T-cell (primary cell): ENCODE results near the gene ZCCHC8. TPM values are rescaled to one million over a fixed set of nuclear protein-coding genes. Genes with fewer than 3 reads are reported as not detected.
"Not testable (repeated sequence)": the region's sequence is repeated elsewhere in the genome, so short reads cannot be mapped to it uniquely, and the experiment has no call there.

Source experiments
- ATAC-seq, 4 experiments: fragments of 200-7000 bp in 3 of 4; fragments of 150-1000 bp in 1 of 4; cut with Tn5 transposase; replicated peaks in 1 of 4; 1 replicate in 3 of 4; 2 replicates in 1 of 4; pipeline ENCODE4 v1.10.0; 2021; ENCODE audit warnings: moderate library complexity in 3 of 4, mild to moderate bottlenecking in 2 of 4, moderate number of reproducible peaks in 1 of 4
- CTCF ChIA-PET, 2 donors: fragments of 300-600 bp; sonication (Branson Sonifier 250); formaldehyde crosslinking; loops; one replicate each; lab custom pipeline; 2022; ENCODE audit warnings: antibody characterized with exemption in 2 of 2; lab: Charles Lee
- POLR2A ChIA-PET, 2 donors: fragments of 300-600 bp; sonication (Branson Sonifier 250); formaldehyde crosslinking; loops; one replicate each; lab custom pipeline; 2022; ENCODE audit warnings: antibody characterized with exemption in 2 of 2; lab: Charles Lee
- DNase-seq, 35 experiments: peaks; one replicate each; pipeline versions ENCODE4 v3.0.0 to v3.0.0-alpha.2; 2013 to 2023
- H3K27ac ChIP-seq: one replicate; pipeline ENCODE4 v1.5.1; 2013; ENCODE audit warnings: low read length
- H3K27me3 ChIP-seq, 2 experiments: replicated peaks in 1 of 2; 1 replicate in 1 of 2; 2 replicates in 1 of 2; pipeline versions ENCODE4 v1.6.1 to v1.7.0; 2013; ENCODE audit warnings: low read length in 1 of 2, mixed read lengths in 1 of 2; ENCODE audit not compliant: control insufficient read depth in 2 of 2, insufficient read depth in 2 of 2; ENCODE audit errors: extremely low read depth in 1 of 2
- H3K36me3 ChIP-seq, 2 donors: 1 replicate in 1 of 2; 2 replicates in 1 of 2; pipeline versions ENCODE4 v1.6.1 to v1.7.0; 2013; ENCODE audit warnings: low read length in 1 of 2; ENCODE audit not compliant: control insufficient read depth in 2 of 2, insufficient read depth in 1 of 2; ENCODE audit errors: extremely low read depth in 1 of 2
- H3K4me1 ChIP-seq, 2 experiments: 1 replicate in 1 of 2; 2 replicates in 1 of 2; pipeline versions ENCODE4 v1.6.1 to v1.7.0; 2013; ENCODE audit warnings: low read length in 2 of 2, mixed read lengths in 1 of 2; ENCODE audit not compliant: insufficient read depth in 2 of 2, control insufficient read depth in 1 of 2; ENCODE audit errors: extremely low read depth in 1 of 2
- H3K4me3 ChIP-seq, 2 donors: 1 replicate in 1 of 2; 2 replicates in 1 of 2; pipeline versions ENCODE4 v1.5.1 to v1.7.0; 2013; ENCODE audit warnings: mild to moderate bottlenecking in 2 of 2, low read length in 1 of 2, moderate library complexity in 1 of 2; ENCODE audit not compliant: control insufficient read depth in 1 of 2; ENCODE audit errors: extremely low read depth in 1 of 2
- H3K9me3 ChIP-seq: 2 replicates; pipeline ENCODE4 v1.7.0; 2013
- H3K27ac Mint-ChIP-seq, 2 donors: one replicate each; pipeline ENCODE4 v1.8.0; 2020 to 2021; ENCODE audit warnings: mild to moderate bottlenecking in 2 of 2, mixed read lengths in 2 of 2
- H3K27me3 Mint-ChIP-seq, 2 donors: one replicate each; pipeline ENCODE4 v1.8.0; 2021 to 2022; ENCODE audit warnings: mixed read lengths in 2 of 2
- H3K36me3 Mint-ChIP-seq: one replicate; pipeline ENCODE4 v1.8.0; 2021; ENCODE audit warnings: mixed read lengths
- H3K4me1 Mint-ChIP-seq, 3 donors: one replicate each; pipeline ENCODE4 v1.8.0; 2020 to 2022; ENCODE audit warnings: mixed read lengths in 3 of 3, mild to moderate bottlenecking in 1 of 3
- H3K4me3 Mint-ChIP-seq, 3 donors: one replicate each; pipeline ENCODE4 v1.8.0; 2020 to 2022; ENCODE audit warnings: mild to moderate bottlenecking in 3 of 3, mixed read lengths in 3 of 3, moderate library complexity in 3 of 3
- H3K9me3 Mint-ChIP-seq, 3 donors: one replicate each; pipeline ENCODE4 v1.8.0; 2020 to 2022; ENCODE audit warnings: mixed read lengths in 3 of 3
- WGBS: methylation state at CpG from one replicate; pipeline ENCODE4 v1.1.5; 2013; ENCODE audit warnings: missing lambda C conversion rate; ENCODE audit not compliant: insufficient coverage; 5-methylcytosine and 5-hydroxymethylcytosine counted together
- total RNA-seq, 35 experiments: library from RNA in 6 of 35; stranded (reverse) in 6 of 35; fragments of 120-200 nt in 1 of 35; gene quantifications; one replicate each; pipeline versions ENCODE4 v1.2.1 to v1.2.4 and lab custom pipeline; 2013 to 2026

Gene ZCCHC8
- total RNA-seq, 5 donors from 2014 or later (not counting 1 experiment from before 2014, with no cell fraction given): 41.9 to 49.5 (median 45.3) TPM

DNA sequence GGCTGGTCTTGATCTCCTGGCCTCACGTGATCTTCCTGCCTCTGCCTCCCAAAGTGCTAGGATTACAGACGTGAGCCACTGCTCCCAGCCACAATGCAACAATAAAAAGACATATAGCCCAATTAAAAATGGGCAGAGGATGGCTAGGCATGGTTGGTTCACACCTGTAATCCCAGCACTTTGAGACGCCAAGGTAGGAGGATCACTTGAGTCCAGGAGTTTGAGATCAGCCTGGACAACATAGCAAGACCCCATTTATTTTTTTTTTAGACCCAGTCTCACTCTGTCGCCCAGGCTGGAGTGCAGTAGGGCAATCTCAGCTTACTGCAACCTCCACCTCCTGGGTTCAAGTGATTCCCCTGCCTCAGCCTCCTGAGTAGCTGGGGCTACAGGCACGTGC, 56.7 kb downstream of the ZCCHC8 start:
- H3K9me3 Mint-ChIP-seq, H3K4me1 ChIP-seq, H3K27ac Mint-ChIP-seq, POLR2A ChIA-PET, H3K27me3 Mint-ChIP-seq, H3K4me3 Mint-ChIP-seq, H3K36me3 ChIP-seq, H3K27ac ChIP-seq, CTCF ChIA-PET, DNase-seq, H3K4me3 ChIP-seq, H3K36me3 Mint-ChIP-seq, H3K9me3 ChIP-seq, H3K27me3 ChIP-seq, H3K4me1 Mint-ChIP-seq, ATAC-seq: not testable (repeated sequence)
- WGBS: no CpG with 5 or more reads among the region's 5 CpGs

DNA sequence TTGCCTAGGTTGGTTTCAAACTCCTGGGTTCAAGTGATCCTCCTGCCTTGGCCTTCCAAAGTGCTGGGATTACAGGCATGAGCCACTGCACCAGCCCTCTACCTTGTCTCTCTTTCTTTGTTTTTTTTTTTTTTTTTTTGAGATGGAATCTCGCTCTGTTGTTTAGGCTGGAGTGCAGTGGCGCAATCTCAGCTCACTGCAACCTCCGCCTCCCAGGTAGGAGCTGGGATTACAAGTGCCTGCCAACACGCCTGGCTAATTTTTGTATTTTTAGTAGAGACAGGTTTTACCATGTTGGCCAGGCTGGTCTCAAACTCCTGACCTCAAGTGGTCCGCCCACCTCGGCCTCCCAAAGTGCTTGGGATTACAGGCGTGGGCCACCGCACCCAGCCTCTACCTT, 61.9 kb downstream of the ZCCHC8 start:
- H3K27me3 Mint-ChIP-seq, H3K36me3 ChIP-seq, H3K9me3 ChIP-seq, H3K27me3 ChIP-seq, H3K4me1 Mint-ChIP-seq, H3K36me3 Mint-ChIP-seq, DNase-seq, H3K27ac ChIP-seq, ATAC-seq, H3K9me3 Mint-ChIP-seq, H3K4me1 ChIP-seq, POLR2A ChIA-PET, H3K4me3 ChIP-seq, H3K4me3 Mint-ChIP-seq, H3K27ac Mint-ChIP-seq: not testable (repeated sequence)
- CTCF ChIA-PET: interaction anchor here (0.5 to 0.9 kb wide), 4 partner anchors 56 to 642 kb away, joined by 3 to 8 read pairs (median 3); no protein-coding TSS in a partner anchor
- 87% methylated on average over 3 of the region's 8 CpGs for WGBS

DNA sequence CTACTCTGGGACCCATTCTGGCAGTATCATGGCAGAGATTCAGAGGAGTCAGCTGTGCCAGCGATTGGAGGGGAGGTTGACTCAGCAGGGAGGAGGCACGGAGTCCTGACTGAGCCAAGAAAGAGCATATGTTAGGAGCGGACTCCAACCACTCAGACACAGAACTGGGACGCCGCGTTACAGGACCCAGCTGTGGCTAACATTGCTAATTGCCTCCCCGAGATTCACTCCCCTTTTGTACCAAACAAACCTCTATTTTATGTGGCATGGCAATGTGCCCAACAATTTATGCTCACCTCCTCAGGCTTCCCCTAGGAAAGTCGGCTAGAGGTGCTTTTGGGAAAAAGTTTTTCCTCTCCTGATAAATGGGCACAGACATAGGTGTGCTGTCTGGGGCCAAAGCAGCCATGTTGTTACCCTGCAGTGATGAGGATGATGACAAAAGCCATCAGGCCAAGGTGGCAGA, 63.0 kb downstream of the ZCCHC8 start:
- H3K4me3 Mint-ChIP-seq: no peak overlapping the region
- DNase-seq: no peak
- Histone ChIP-seq H3K4me1 (no peaks in the 10 kb centered on the region), H3K27me3 (no peaks in the 10 kb centered on the region), H3K36me3 (no peaks in the 10 kb centered on the region), H3K27ac (no peak overlapping the region), H3K4me3 (no peak overlapping the region), H3K9me3 (no peaks in the 10 kb centered on the region)
- POLR2A ChIA-PET: interaction anchor here in 1 of 2 donors (0.6 kb wide), 1 partner anchor 34 kb away, joined by 4 read pairs; no protein-coding TSS in a partner anchor
- ATAC-seq: no peak
- H3K4me1 Mint-ChIP-seq: no peaks in the 10 kb centered on the region
- no peaks in the 10 kb centered on the region for H3K36me3 Mint-ChIP-seq
- CTCF ChIA-PET: interaction anchor here in 1 of 2 donors (0.6 kb wide), 2 partner anchors 32 to 50 kb away, joined by 3 read pairs; no protein-coding TSS in a partner anchor
- no peaks in the 10 kb centered on the region for H3K9me3 Mint-ChIP-seq
- H3K27ac Mint-ChIP-seq: no peak overlapping the region
- H3K27me3 Mint-ChIP-seq: no peaks in the 10 kb centered on the region
- 89% methylated on average over 3 of the region's 8 CpGs for WGBS

DNA sequence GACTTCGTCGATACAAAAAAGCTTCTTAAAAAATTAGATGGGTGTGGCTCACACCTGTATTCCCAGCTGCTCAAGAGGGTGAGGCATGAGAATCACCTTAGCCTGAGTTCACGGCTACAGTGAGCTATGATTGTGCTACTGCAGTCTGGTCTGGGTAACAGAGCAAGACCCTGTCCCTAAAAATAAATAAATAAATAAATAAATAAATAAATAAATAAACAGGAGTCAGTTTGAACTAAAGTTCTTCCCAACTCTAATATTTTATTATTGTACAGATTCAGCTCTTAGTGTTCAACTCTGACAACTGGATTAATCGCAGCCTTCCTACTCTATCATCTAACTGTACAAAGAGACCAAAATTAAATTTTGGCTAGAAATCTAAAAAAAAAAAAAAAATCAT, 65.5 kb downstream of the ZCCHC8 start:
- no peaks in the 10 kb centered on the region for H3K36me3 Mint-ChIP-seq
- Histone ChIP-seq H3K27me3 (no peaks in the 10 kb centered on the region), H3K4me3 (no peak overlapping the region), H3K36me3 (no peaks in the 10 kb centered on the region), H3K27ac (no peak overlapping the region), H3K9me3 (no peaks in the 10 kb centered on the region), H3K4me1 (no peaks in the 10 kb centered on the region)
- H3K27me3 Mint-ChIP-seq: no peaks in the 10 kb centered on the region
- no peaks in the 10 kb centered on the region for H3K4me1 Mint-ChIP-seq
- 100% methylated on average over 2 of the region's 4 CpGs for WGBS
- ChIA-PET CTCF (no interaction called here), POLR2A (interaction anchor here in 1 of 2 donors (0.7 kb wide), 1 partner anchor 15 kb away, joined by 10 read pairs; no protein-coding TSS in a partner anchor)
- H3K4me3 Mint-ChIP-seq: no peak overlapping the region
- ATAC-seq: no peak
- H3K27ac Mint-ChIP-seq: no peak overlapping the region
- DNase-seq: no peak
- no peaks in the 10 kb centered on the region for H3K9me3 Mint-ChIP-seq

DNA sequence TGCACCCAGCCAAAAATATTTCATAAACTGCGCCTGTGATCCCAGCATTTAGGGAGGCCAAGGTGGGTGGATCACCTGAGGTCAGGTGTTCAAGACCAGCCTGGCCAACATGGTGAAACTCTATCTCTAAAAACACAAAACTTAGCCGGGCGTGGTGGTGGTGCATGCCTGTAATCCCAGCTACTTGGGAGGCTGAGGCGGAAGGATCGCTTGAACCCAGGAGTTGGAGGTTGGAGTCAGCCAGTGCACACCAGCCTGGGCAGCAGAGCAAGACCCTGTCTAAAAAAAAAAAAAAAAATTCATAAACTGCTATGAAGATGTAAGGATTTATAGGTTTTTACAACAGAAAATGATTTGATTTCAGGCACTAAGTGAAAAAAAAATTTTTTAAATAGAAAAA, 71.7 kb downstream of the ZCCHC8 start:
- H3K9me3 ChIP-seq, H3K36me3 ChIP-seq, POLR2A ChIA-PET, ATAC-seq, H3K4me1 ChIP-seq, H3K27me3 ChIP-seq, H3K9me3 Mint-ChIP-seq, H3K4me1 Mint-ChIP-seq, DNase-seq, H3K36me3 Mint-ChIP-seq, H3K4me3 ChIP-seq, H3K4me3 Mint-ChIP-seq, H3K27ac ChIP-seq, H3K27me3 Mint-ChIP-seq, H3K27ac Mint-ChIP-seq: not testable (repeated sequence)
- CTCF ChIA-PET: interaction anchor here in 1 of 2 donors (0.7 to 0.8 kb wide), 2 partner anchors 42 to 736 kb away, joined by 3 to 5 read pairs; no protein-coding TSS in a partner anchor
- WGBS: 100% methylated on average over 1 of the region's 5 CpGs

DNA sequence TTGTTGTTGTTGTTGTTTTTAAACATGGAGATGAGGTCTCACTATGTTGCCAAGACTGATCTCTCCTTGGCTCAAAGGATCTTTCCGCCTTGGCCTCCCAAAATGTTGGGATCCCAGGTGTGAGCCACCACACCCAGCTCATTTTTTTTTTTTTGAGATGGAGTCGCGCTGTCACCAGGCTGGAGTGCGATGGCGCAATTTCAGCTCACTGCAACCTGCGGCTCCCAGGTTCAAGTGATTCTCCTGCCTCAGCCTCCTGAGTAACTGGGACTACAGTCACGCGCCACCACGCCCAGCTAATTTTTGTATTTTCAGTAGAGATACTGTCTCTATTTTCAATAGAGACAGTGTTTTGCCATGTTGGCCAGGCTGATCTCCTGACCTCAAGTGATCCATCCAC, 73.3 kb downstream of the ZCCHC8 start:
- H3K36me3 Mint-ChIP-seq: no peaks in the 10 kb centered on the region
- no peak overlapping the region for H3K27ac ChIP-seq
- no peaks in the 10 kb centered on the region for H3K9me3 ChIP-seq
- CTCF ChIA-PET: interaction anchor here in 1 of 2 donors (0.7 kb wide), 1 partner anchor 28 kb away, joined by 3 read pairs; no protein-coding TSS in a partner anchor
- no peak for DNase-seq
- H3K27me3 Mint-ChIP-seq: no peaks in the 10 kb centered on the region
- H3K4me1 ChIP-seq: peaks cover 3 to 13% of the 10 kb centered on the region in 2 experiments
- no peak for ATAC-seq
- no peaks in the 10 kb centered on the region for H3K36me3 ChIP-seq
- no peaks in the 10 kb centered on the region for H3K9me3 Mint-ChIP-seq
- WGBS: 100% methylated on average over 4 of the region's 9 CpGs
- POLR2A ChIA-PET: no interaction called here
- H3K27ac Mint-ChIP-seq: no peak overlapping the region
- H3K27me3 ChIP-seq: peaks cover 0 to 5% of the 10 kb centered on the region in 2 experiments
- no peak overlapping the region for H3K4me3 Mint-ChIP-seq
- peaks cover 9 to 13% (median 10%) of the 10 kb centered on the region in 3 donors for H3K4me1 Mint-ChIP-seq
- no peak overlapping the region for H3K4me3 ChIP-seq
